ENCODE results near the gene NSDHL.

GRCh38 chrX:152915541-152916241 is 84.8 kb downstream of the NSDHL start:
- TF ChIP-seq CTCF (conservative IDR thresholded peaks at IDR 0.05; ENCODE audit: low read depth in 2 of 2) (peak; percentile 66 to 68), EZH2phosphoT487 (IDR thresholded peaks at IDR 0.05; ENCODE audit: unreplicated experiment) (no peak)
